K562 (cell line): ENCODE measurements around the gene CELSR2. TPM values are rescaled to one million over a fixed set of nuclear protein-coding genes. Genes with fewer than 3 reads are reported as not detected.

Experiments used
- ATAC-seq: fragments of 200-7000 bp; cut with Tn5 transposase; 3 replicates; pipeline ENCODE4 v1.9.1; 2020; ENCODE audit warnings: moderate library complexity
- BruUV-seq: library from RNA; stranded (reverse); fragments of 400-500 nt; replicated peaks from 2 replicates; lab custom pipeline; 2021; lab: Mats Ljungman, UMichigan
- CTCF ChIA-PET: fragments of 300-600 bp; formaldehyde crosslinking; extraction: SDS; loops from one replicate; lab custom pipeline; 2021; ENCODE audit warnings: low intra/inter-chr PET ratio; lab: Yijun Ruan, JAX
- POLR2A ChIA-PET: fragments of 300-600, 350-650 bp; sonication (Branson Sonifier 250); formaldehyde crosslinking; extraction: SDS; loops from one replicate; lab custom pipeline; 2021; ENCODE audit warnings: antibody characterized with exemption, inconsistent platforms; lab: Yijun Ruan, JAX
- DNase-seq, 4 experiments: peaks; one replicate each; pipeline versions ENCODE4 v3.0.0 to v3.0.0-alpha.2; 2011 to 2018; ENCODE audit warnings: low spot score in 3 of 4, mixed read lengths in 3 of 4; ENCODE audit errors: extremely low read depth in 1 of 4
- FAIRE-seq: peaks from 2 replicates; lab custom pipeline; 2011; peaks lifted over from hg19 to GRCh38; lab: Jason Lieb, UNC
- H2AFZ ChIP-seq: 2 replicates; pipeline ENCODE4 v1.6.0; 2011; ENCODE audit warnings: low read depth, low read length, control low read depth, inconsistent platforms
- H3K27ac ChIP-seq: fragments of 200-600 bp; 3 replicates; pipeline ENCODE4 v1.8.0; 2011; ENCODE audit warnings: low read depth, mild to moderate bottlenecking, control low read depth, inconsistent platforms, low read length, moderate library complexity, mixed read lengths; ENCODE audit errors: extremely low read depth
- H3K27me3 ChIP-seq, 2 experiments: fragments of 300-600 bp in 1 of 2; 2 replicates in 1 of 2; 3 replicates in 1 of 2; pipeline versions ENCODE4 v1.6.0 to v1.8.0; 2011; ENCODE audit warnings: inconsistent platforms in 2 of 2, low read length in 2 of 2, mild to moderate bottlenecking in 1 of 2, mixed read lengths in 1 of 2, moderate library complexity in 1 of 2; ENCODE audit not compliant: control insufficient read depth in 2 of 2, insufficient read depth in 2 of 2
- H3K36me3 ChIP-seq: fragments of 300-600 bp; 3 replicates; pipeline ENCODE4 v1.8.0; 2011; ENCODE audit warnings: mild to moderate bottlenecking, low read length, inconsistent platforms; ENCODE audit not compliant: control insufficient read depth, insufficient read depth
- H3K4me1 ChIP-seq, 2 experiments: fragments of 200-600 bp in 1 of 2; replicated peaks in 1 of 2; 2 replicates in 1 of 2; 3 replicates in 1 of 2; pipeline versions ENCODE4 v1.5.1 to v1.8.0; 2011; ENCODE audit warnings: inconsistent platforms in 2 of 2, low read length in 2 of 2, mild to moderate bottlenecking in 1 of 2, mixed read lengths in 1 of 2, moderate library complexity in 1 of 2; ENCODE audit not compliant: control insufficient read depth in 2 of 2, insufficient read depth in 2 of 2
- H3K4me2 ChIP-seq: 2 replicates; pipeline ENCODE4 v1.6.1; 2011; ENCODE audit warnings: low read length, control low read depth, inconsistent platforms, mixed read lengths; ENCODE audit not compliant: insufficient read depth
- H3K4me3 ChIP-seq: fragments of 200-600 bp; sonication (generic), shearing (Covaris generic); 2 replicates; pipeline ENCODE4 v1.5.1; 2016; ENCODE audit warnings: control low read depth, inconsistent platforms
- H3K79me2 ChIP-seq: fragments of 200-600 bp; 3 replicates; pipeline ENCODE4 v1.8.0; 2011; ENCODE audit warnings: low read length, inconsistent platforms; ENCODE audit not compliant: control insufficient read depth, insufficient read depth
- H3K9ac ChIP-seq, 2 experiments: 2 replicates each; pipeline versions ENCODE4 v1.6.0 to v1.6.1; 2011; ENCODE audit warnings: low read depth in 2 of 2, low read length in 2 of 2, control low read depth in 1 of 2, inconsistent platforms in 1 of 2, mild to moderate bottlenecking in 1 of 2, mixed read lengths in 1 of 2; ENCODE audit not compliant: insufficient read depth in 1 of 2
- H3K9me1 ChIP-seq: one replicate; pipeline ENCODE4 v1.6.0; 2011; ENCODE audit warnings: inconsistent platforms, mild to moderate bottlenecking, low read length, moderate library complexity; ENCODE audit not compliant: control insufficient read depth, insufficient read depth
- H3K9me3 ChIP-seq: replicated peaks from 2 replicates; pipeline ENCODE4 v1.5.1; 2011; ENCODE audit warnings: low read depth, low read length, inconsistent platforms; ENCODE audit not compliant: control insufficient read depth, insufficient read depth
- H4K20me1 ChIP-seq: replicated peaks from 2 replicates; pipeline ENCODE4 v1.6.1; 2011; ENCODE audit warnings: low read length, inconsistent platforms, mixed read lengths; ENCODE audit not compliant: control insufficient read depth, insufficient read depth
- HNRNPUL1 ChIP-seq: fragments of 200-400 bp; formaldehyde crosslinking; IDR thresholded peaks from 2 replicates; pipeline ENCODE4 v1.6.1; 2017; ENCODE audit warnings: low read length
- KAT2B ChIP-seq: IDR thresholded peaks from one replicate; pipeline ENCODE4 v1.6.1; 2012; ENCODE audit warnings: low read depth, mild to moderate bottlenecking, control low read depth, inconsistent platforms, low read length, moderate library complexity
- NFXL1 ChIP-seq: fragments of 450-650 bp; formaldehyde crosslinking; IDR thresholded peaks from 2 replicates; pipeline ENCODE4 v1.4.0; 2021; ENCODE audit warnings: mild to moderate bottlenecking
- PHB ChIP-seq: fragments of 250-450 bp; sonication (Bioruptor Pico); IDR thresholded peaks from 2 replicates; pipeline ENCODE4 v1.5.0; 2021
- SMARCB1 ChIP-seq: IDR thresholded peaks from 2 replicates; pipeline ENCODE4 v1.6.1; 2011; ENCODE audit warnings: improper control_type of control experiment, low read depth; ENCODE audit not compliant: insufficient read length
- SP1 ChIP-seq: sonication (generic); formaldehyde crosslinking; IDR thresholded peaks from 2 replicates; pipeline ENCODE4 v1.8.1; 2022; ENCODE audit warnings: mild to moderate bottlenecking, missing genetic modification reagents
- ZBTB5 ChIP-seq: fragments of 450-650 bp; IDR thresholded peaks from 2 replicates; pipeline ENCODE4 v1.6.1; 2017; ENCODE audit warnings: antibody characterized with exemption
- ZNF316 ChIP-seq: fragments of 450-650 bp; IDR thresholded peaks from 2 replicates; pipeline ENCODE4 v1.6.1; 2016
- ZNF592 ChIP-seq: fragments of 450-650 bp; IDR thresholded peaks from 2 replicates; pipeline ENCODE4 v1.6.1; 2017; ENCODE audit warnings: antibody characterized with exemption, mild to moderate bottlenecking
- WGBS: fragments of 100-300 bp; shearing (Covaris generic); methylation state at CpG from one replicate; pipeline ENCODE4 v1.1.6; 2016; ENCODE audit warnings: low coverage, mixed read lengths; ENCODE audit not compliant: insufficient coverage; ENCODE audit errors: missing lambda C conversion rate; 5-methylcytosine and 5-hydroxymethylcytosine counted together
- in situ Hi-C: fragments of 300-500 bp; cut with MboI; formaldehyde crosslinking; loops from 4 replicates; pipeline ENCODE4 v1.15.0; 2018; ENCODE audit warnings: inconsistent platforms, mixed read lengths
- intact Hi-C: fragments of 100-400 bp; cut with micrococcal nuclease; formaldehyde crosslinking; loops from 2 replicates; pipeline ENCODE4 v1.14.2; 2022
- polyA plus RNA-seq, 8 experiments: library from polyadenylated mRNA; depleted of rRNA in 4 of 8; stranded (reverse) in 5 of 8; unstranded in 3 of 8; fragments of >200 nt; fragmentation: Nextera tagmentation in 2 of 8; fragmentation: Illumina TruSeq in 1 of 8; extraction: Ambion mirVana in 2 of 8; extraction: Trizol in 1 of 8; gene quantifications; 2 replicates each; pipeline versions ENCODE4 v1.2.1 to v1.2.3, GENCODE V29; 2011 to 2014; ENCODE audit warnings: inconsistent platforms in 1 of 8, missing spikeins in 1 of 8
- total RNA-seq, 7 experiments: library from RNA; depleted of rRNA in 6 of 7; stranded (reverse); fragments of >200 nt in 6 of 7; fragmentation: Illumina TruSeq in 2 of 7; extraction: Trizol in 2 of 7; gene quantifications; 2 replicates each; pipeline versions ENCODE4 v1.2.1 to v1.2.3, GENCODE V29; 2011 to 2021; ENCODE audit warnings: low replicate concordance in 1 of 7
- TF ChIP-seq, protein P1 (sequence below): sonication (generic); formaldehyde crosslinking; IDR thresholded peaks from 2 replicates; pipeline ENCODE4 v1.8.1; 2023; ENCODE audit warnings: mild to moderate bottlenecking, missing genetic modification reagents

CELSR2 gene
- total and polyA plus RNA-seq, 9 of the 15 experiments (the other 6 are each of a cell fraction or from before 2014, with no cell fraction given) = 0.31 to 21.9 (median 4.2) TPM

- no peak for TF ChIP-seq HNRNPUL1
- peak; percentile 54; the same call in 1 of the 2 replicates for TF ChIP-seq SP1
Measured at GRCh38 chr1:109240158-109241152, 8.9 kb upstream of the CELSR2 start (continued).

GRCh38 chr1:109241344-109241743, 8.0 kb upstream of the CELSR2 start:
- POLR2A ChIA-PET = interaction anchor here (0.7 to 4.9 kb wide), 6 partner anchors 8 to 286 kb away, joined by 3 to 36 read pairs (median 6); partner anchors contain the start of gene CELSR2
- no peaks in the 10 kb centered on the region for H3K27me3 ChIP-seq
- H3K4me1 ChIP-seq = peaks cover 15 to 32% of the 10 kb centered on the region in 2 experiments; a peak in 4 of 5 replicates
- no peak overlapping the region for H3K27ac ChIP-seq
- FAIRE-seq = peak; percentile 46
- BruUV-seq = no TSS peak
- H3K9me3 ChIP-seq = no peaks in the 10 kb centered on the region
- no peak overlapping the region for H3K4me3 ChIP-seq
- no peak overlapping the region for H2AFZ ChIP-seq
- peak overlapping the region in 1 of 2 experiments; percentile 79; a peak in 1 of 4 replicates for H3K9ac ChIP-seq
- in situ Hi-C loops (no loop called here), intact Hi-C loops (loop anchor here (1.0 kb wide), 1 partner anchor 8 kb away; the partner anchor contains the start of gene CELSR2)
- no peaks in the 10 kb centered on the region for H3K9me1 ChIP-seq
- H4K20me1 ChIP-seq = peaks cover 8% of the 10 kb centered on the region
- H3K79me2 ChIP-seq = no peaks in the 10 kb centered on the region
- peak overlapping the region; percentile 19; the same call in 1 of the 2 replicates for H3K4me2 ChIP-seq
- CTCF ChIA-PET = interaction anchor here (0.7 kb wide), 1 partner anchor 36 kb away, joined by 4 read pairs; no protein-coding TSS in a partner anchor
- 9% methylated on average over 6 of the region's 6 CpGs for WGBS
- DNase-seq = peak; percentile 61 to 83 (median 72)
- peaks cover 30% of the 10 kb centered on the region for H3K36me3 ChIP-seq
- peak; percentile 12 for ATAC-seq
- TF ChIP-seq NFXL1 (CRISPR knock-in tag) (no peak), ZNF316 (0 out of 2 replicates have a peak, but pooled peaks have one; percentile 2), KAT2B (no peak), ZBTB5 (no peak), PHB (CRISPR knock-in tag) (0 out of 2 replicates have a peak, but pooled peaks have one; percentile 11), SMARCB1 (peak; percentile 31), ZNF592 (no peak)
- TF ChIP-seq, protein P1, sequence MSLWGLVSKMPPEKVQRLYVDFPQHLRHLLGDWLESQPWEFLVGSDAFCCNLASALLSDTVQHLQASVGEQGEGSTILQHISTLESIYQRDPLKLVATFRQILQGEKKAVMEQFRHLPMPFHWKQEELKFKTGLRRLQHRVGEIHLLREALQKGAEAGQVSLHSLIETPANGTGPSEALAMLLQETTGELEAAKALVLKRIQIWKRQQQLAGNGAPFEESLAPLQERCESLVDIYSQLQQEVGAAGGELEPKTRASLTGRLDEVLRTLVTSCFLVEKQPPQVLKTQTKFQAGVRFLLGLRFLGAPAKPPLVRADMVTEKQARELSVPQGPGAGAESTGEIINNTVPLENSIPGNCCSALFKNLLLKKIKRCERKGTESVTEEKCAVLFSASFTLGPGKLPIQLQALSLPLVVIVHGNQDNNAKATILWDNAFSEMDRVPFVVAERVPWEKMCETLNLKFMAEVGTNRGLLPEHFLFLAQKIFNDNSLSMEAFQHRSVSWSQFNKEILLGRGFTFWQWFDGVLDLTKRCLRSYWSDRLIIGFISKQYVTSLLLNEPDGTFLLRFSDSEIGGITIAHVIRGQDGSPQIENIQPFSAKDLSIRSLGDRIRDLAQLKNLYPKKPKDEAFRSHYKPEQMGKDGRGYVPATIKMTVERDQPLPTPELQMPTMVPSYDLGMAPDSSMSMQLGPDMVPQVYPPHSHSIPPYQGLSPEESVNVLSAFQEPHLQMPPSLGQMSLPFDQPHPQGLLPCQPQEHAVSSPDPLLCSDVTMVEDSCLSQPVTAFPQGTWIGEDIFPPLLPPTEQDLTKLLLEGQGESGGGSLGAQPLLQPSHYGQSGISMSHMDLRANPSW (CRISPR knock-in tag) = no peak
